Neural crest cell (in vitro differentiated cells): ENCODE data around the gene GALNT18. TPM values are rescaled to one million over a fixed set of nuclear protein-coding genes. Genes with fewer than 3 reads are reported as not detected.

Experiments
- DNase-seq: peaks from one replicate; pipeline ENCODE4 v3.0.0; 2021; ENCODE audit warnings: low read depth, mixed read lengths, low spot score
- H3K27ac Mint-ChIP-seq: one replicate; pipeline ENCODE4 v1.8.0; 2021; ENCODE audit warnings: mild to moderate bottlenecking, mixed read lengths; ENCODE audit not compliant: unreplicated experiment
- H3K27me3 Mint-ChIP-seq: 2 replicates; pipeline ENCODE4 v1.8.0; 2021; ENCODE audit warnings: low read depth, mild to moderate bottlenecking, mixed read lengths
- H3K36me3 Mint-ChIP-seq: 2 replicates; pipeline ENCODE4 v1.8.0; 2021; ENCODE audit warnings: low read depth, mild to moderate bottlenecking, mixed read lengths
- H3K4me1 Mint-ChIP-seq: 2 replicates; pipeline ENCODE4 v1.8.0; 2021; ENCODE audit warnings: mixed read lengths
- H3K4me3 Mint-ChIP-seq: one replicate; pipeline ENCODE4 v1.8.0; 2021; ENCODE audit warnings: mild to moderate bottlenecking, mixed read lengths
- H3K9me3 Mint-ChIP-seq: 2 replicates; pipeline ENCODE4 v1.8.0; 2021; ENCODE audit warnings: mixed read lengths
- total RNA-seq: library from RNA; stranded (reverse); gene quantifications from 2 replicates; pipeline ENCODE4 v1.2.1, GENCODE V29; 2021
- TF ChIP-seq, protein P1 (sequence below): fragments of 200-600 bp; sonication (generic); conservative IDR thresholded peaks from 2 replicates; pipeline ENCODE4 v1.5.0; 2021; ENCODE audit warnings: antibody characterized with exemption, mild to moderate bottlenecking

Gene GALNT18
- total RNA-seq, 1 donor from 2014 or later: 2.8 TPM

DNA sequence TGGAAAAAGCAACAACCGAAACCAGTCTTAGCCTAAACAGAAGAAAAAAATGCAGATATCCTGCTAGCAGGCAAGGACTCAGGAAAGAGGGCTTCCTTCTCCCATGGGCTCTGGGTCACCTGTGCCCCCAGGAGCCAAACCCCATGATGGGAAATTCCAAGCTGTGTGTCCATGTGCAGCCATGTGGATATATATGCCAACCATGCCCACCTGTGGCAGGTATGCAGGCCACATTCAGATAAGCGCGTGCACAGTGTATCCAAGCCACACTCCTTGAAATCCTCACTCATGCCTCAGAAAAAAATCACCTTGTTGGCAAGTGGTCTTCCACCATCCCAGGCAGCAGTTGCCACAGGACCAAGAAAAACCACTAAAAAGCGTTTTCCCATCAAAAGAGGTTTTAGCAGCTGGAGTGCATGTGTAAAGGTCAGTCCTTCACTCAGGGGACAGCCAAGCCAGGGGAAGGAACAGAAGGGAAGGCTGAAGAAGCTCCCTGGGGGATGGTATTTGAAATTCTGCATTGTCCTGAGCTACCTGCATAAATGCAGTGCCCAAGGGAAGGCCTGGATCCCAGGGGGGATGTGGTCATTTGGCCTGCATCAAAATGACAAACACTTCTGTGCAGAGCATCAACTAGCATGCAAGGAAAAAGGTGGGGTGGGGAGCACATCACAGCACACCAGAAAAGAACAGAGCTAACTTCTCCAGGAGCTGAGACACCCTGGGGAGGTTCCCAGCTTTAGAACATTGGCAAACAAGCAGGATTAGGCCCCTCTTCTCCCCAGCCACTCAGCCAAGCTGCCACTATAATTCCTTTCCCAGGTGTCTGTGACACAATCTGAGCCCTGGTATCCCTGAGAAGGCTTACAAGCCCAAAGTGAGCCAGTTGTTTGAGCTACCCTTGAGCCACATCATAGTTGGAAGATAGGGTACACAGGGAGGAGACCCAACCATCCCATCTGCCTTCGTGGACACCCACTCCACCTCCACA, 76.2 kb downstream of the GALNT18 start:
- TF ChIP-seq, protein P1, sequence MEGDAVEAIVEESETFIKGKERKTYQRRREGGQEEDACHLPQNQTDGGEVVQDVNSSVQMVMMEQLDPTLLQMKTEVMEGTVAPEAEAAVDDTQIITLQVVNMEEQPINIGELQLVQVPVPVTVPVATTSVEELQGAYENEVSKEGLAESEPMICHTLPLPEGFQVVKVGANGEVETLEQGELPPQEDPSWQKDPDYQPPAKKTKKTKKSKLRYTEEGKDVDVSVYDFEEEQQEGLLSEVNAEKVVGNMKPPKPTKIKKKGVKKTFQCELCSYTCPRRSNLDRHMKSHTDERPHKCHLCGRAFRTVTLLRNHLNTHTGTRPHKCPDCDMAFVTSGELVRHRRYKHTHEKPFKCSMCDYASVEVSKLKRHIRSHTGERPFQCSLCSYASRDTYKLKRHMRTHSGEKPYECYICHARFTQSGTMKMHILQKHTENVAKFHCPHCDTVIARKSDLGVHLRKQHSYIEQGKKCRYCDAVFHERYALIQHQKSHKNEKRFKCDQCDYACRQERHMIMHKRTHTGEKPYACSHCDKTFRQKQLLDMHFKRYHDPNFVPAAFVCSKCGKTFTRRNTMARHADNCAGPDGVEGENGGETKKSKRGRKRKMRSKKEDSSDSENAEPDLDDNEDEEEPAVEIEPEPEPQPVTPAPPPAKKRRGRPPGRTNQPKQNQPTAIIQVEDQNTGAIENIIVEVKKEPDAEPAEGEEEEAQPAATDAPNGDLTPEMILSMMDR: no peak
- no peak overlapping the region for H3K27ac Mint-ChIP-seq
- no peaks in the 10 kb centered on the region for H3K9me3 Mint-ChIP-seq
- no peaks in the 10 kb centered on the region for H3K36me3 Mint-ChIP-seq
- H3K4me3 Mint-ChIP-seq: no peak overlapping the region
- H3K27me3 Mint-ChIP-seq: no peaks in the 10 kb centered on the region
- no peak for DNase-seq
- H3K4me1 Mint-ChIP-seq: peaks cover 19% of the 10 kb centered on the region

DNA sequence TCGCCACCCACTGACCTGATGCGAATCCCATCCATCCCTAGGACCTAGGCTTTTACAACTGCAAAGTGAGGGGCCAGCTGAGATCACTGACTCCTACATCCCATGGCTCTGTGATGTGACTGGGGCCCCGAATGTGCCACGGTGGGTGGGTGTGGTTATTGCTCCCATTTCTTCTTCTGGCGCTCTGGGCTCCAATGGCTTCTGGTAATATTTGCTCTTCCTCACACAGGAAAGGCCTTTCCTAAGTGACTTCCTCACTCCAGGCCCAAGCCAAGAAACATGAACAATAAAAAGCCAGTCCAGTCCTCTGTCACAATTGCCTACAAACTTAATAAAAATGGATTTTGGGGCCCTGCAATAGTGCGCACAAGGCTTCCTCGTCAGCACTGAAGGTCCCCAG, 78.1 kb downstream of the GALNT18 start:
- H3K27me3 Mint-ChIP-seq: no peaks in the 10 kb centered on the region
- H3K4me1 Mint-ChIP-seq: peaks cover 21% of the 10 kb centered on the region
- H3K27ac Mint-ChIP-seq: no peak overlapping the region
- no peaks in the 10 kb centered on the region for H3K36me3 Mint-ChIP-seq
- TF ChIP-seq, protein P1: no peak
- H3K9me3 Mint-ChIP-seq: no peaks in the 10 kb centered on the region
- DNase-seq: no peak
- H3K4me3 Mint-ChIP-seq: no peak overlapping the region

DNA sequence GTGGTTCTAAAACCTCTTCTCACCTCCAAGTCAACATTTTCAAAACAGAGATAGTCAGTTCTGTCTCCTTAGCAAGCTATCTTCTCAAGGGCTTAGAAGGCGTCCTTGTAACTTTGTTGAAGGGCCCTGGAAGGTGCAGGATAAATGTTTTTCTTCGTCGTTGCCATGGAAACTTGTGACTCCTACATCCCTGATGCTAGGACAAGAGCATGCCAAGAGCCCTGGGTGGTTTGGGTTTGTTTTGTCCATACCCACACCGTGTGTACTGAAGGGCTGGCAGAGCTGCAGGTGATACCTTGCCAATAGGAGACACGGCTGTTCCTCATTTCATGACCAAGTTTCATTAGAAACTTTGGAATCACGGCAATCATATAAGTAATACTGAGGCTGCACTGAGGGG, 81.6 kb downstream of the GALNT18 start:
- Mint-ChIP-seq H3K27ac (no peak overlapping the region), H3K9me3 (no peaks in the 10 kb centered on the region), H3K27me3 (no peaks in the 10 kb centered on the region), H3K4me3 (no peak overlapping the region), H3K36me3 (no peaks in the 10 kb centered on the region), H3K4me1 (peaks cover 12% of the 10 kb centered on the region)
- no peak for DNase-seq
- TF ChIP-seq, protein P1: no peak

DNA sequence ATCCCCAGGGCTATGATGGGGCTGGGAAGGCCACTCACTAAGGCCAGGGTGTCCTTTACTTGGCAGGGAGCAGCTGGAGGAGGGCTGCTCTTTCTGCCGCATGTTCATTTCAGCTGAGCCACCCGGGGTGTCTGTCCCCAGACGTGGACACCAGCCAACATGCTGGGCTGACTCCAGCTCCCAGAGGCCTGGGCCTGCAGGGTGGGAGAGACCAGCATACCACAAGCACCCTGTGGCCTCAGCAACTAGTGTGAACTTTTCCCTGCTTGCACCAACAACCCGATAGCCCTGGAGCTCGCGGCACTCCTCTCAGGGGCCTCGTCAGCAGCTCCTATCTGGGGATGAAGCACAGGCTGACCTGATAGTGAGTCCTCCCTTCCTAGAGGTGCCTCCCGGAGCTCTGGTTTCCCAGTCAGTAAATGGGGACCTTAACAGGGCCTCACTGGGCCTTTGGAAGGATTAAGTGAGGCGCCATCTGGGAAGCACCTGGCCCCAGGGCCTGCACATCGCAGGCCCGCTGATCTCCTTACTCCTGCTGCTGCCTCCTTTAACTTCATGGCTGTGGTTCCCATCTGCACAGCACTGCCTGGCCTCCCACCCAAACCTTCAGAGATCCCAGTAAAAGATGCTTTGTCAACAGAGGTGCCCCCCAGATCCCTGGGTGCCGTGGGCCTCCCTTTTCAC, 83.4 kb downstream of the GALNT18 start:
- H3K27ac Mint-ChIP-seq: no peak overlapping the region
- no peak for DNase-seq
- H3K36me3 Mint-ChIP-seq: no peaks in the 10 kb centered on the region
- no peak overlapping the region for H3K4me3 Mint-ChIP-seq
- peaks cover 12% of the 10 kb centered on the region for H3K4me1 Mint-ChIP-seq
- no peaks in the 10 kb centered on the region for H3K27me3 Mint-ChIP-seq
- no peaks in the 10 kb centered on the region for H3K9me3 Mint-ChIP-seq
- TF ChIP-seq, protein P1: no peak

DNA sequence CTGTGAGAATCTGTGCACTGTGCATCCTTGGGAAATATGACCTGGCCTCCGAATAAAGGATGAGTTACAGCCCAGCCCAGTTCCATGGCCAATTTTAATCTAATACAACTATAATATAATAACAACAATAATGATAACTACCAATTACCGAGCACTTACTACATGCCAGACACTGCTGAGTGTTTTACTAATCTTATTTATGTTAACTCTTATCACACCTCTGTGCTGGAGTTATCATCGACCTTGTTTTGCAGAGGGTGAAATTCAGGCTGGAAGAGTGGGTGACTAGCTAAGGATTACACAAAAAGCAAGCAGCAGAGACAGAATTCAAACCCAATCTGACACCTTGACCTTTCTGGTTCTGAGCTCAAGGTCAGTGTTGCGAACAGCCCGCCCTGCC, 83.9 kb downstream of the GALNT18 start:
- Mint-ChIP-seq H3K27me3 (no peaks in the 10 kb centered on the region), H3K4me1 (peaks cover 12% of the 10 kb centered on the region), H3K4me3 (no peak overlapping the region), H3K9me3 (no peaks in the 10 kb centered on the region), H3K27ac (no peak overlapping the region), H3K36me3 (no peaks in the 10 kb centered on the region)
- no peak for DNase-seq
- TF ChIP-seq, protein P1: no peak
